Measurements from ENCODE around the gene PCDH1.

PCDH1 gene

DNA sequence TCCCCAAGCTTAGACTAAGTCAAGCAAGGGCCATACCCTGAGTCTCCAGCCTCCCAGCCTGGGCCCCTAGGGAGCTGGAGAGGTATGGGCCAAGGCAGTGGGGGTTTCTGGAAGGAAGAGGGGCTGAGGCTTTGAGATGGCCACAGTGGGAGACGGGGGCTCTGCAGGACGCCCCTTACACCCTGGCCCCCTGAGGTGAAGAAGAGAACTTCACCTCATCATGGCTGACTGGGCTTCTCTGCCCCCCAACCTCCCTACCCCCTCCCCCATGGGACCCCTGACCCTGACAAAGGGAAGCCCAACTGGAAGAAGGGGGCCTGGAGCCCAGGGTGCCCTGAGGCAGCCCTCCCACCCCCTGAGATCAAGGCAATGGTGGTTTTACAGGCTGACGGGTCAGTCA lies 25.8 kb downstream of the PCDH1 start:
- no peak for DNase-seq

DNA sequence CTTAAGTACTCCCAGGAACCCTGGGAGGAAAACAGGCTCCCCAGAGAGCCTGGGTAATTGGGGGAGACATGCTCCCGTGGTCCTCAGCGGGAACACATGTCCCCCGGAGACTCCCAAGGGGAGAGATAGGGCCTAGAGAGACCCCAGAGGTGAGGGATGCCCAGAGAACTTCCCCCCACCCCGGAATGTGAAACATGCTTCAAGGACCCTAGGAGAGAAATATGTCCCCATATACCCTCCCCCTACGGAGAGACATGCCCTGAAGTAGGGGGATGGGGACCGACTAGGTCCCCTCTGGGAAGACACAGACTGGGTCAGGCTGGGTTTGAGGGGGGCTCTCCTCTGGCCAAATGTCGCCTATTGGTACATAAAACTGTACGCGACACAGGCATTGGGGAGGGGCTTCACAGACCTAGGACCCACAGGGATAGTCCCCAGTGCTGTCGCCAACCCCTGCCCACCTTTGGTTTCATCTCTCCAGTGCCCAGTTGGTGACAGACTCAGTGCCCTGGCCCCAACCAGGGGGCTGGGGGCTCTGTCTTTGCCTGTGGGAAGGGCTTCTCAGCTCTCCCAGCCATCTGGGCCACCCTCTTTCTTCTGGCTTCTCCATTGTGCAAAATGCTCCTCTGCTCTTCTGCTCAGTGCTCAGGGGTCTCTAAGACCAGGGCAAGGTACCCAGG lies 26.9 kb downstream of the PCDH1 start:
- no peak for DNase-seq

DNA sequence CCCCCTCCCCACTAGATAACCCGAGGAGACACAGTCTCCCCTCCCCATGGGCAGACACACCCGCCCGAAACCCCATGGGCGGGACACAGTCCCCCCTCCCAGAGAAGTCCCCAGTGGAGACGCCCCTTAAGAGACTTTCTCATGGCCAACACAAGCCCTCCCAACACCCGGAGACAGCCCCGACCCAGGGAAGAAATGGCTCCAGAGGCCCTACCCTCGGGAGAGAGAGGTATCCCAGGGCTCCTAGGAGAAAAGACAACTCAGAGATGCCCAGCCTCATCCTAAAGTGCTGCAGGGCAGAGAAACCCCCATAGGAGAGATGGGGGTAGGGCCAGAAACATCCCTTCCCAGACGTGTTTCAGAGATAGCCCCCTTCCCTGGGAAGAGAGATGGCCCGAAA lies 27.4 kb downstream of the PCDH1 start:
- DNase-seq: no peak

DNA sequence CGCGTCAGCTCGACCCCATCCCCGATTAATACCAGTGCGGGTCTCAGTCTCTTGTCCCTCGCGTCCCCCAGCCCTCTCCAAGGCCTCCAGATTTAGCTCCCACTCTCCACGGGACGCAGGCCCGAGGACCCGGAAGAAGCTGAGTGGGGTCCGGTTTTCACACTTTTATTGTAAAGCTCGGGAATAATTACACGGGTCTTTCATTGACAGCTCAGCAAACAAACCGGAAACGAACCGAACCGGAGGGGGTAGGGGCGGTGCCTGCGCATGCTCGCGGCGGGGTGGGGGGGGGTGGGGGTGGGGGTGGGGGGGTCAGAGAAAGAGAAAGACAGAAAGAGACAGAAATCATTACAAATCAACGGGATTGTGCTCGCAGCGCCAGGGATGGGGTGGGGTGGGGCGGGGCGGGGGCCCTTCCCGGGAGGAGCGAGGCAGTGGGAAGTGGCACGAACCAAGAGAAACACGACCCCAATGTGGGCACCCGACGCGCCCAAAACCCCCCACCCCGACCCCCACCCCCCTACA lies 27.9 kb downstream of the PCDH1 start:
- DNase-seq: no peak

DNA sequence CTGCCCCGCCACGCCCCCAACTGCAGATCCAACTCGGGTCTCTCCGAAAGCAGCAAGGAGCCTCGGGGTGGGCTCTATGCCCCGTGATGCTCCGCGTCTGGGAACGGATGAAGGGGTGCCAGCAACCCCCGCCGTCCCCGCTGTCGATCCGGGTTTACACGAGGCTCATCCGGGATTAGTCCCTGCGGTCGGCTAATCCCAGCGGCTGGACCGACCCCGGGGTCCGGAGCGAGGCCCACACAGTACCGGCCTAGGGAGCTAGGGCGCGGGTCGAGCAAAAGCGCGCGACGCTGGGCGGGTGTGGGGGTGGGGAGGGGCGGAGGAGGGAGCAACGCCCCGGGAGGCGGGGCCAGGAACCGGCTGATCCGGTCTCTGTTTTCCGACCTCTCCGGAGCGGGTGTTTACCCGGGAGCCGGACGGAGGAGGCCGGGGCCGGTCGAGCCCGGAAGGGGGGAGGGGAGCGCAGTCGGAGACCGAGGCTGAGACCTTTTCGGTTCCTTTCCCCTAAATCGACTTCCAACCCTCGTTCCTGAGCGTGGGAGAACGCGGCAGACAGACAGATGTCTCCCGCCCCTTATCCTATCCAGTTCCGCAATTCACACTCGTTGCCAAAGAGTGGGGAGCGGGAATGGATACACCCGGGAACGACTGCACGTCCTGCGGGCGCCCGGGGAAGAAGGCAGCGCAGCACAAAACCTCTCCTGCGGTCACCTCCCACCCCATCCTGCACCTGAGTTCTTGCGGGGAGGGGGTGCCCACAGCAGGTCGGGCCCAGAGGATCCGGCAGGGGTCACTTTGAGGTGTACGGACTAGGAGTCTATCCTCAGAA lies 28.6 kb downstream of the PCDH1 start:
- peak; percentile 60 to 83 (median 62) for DNase-seq

DNA sequence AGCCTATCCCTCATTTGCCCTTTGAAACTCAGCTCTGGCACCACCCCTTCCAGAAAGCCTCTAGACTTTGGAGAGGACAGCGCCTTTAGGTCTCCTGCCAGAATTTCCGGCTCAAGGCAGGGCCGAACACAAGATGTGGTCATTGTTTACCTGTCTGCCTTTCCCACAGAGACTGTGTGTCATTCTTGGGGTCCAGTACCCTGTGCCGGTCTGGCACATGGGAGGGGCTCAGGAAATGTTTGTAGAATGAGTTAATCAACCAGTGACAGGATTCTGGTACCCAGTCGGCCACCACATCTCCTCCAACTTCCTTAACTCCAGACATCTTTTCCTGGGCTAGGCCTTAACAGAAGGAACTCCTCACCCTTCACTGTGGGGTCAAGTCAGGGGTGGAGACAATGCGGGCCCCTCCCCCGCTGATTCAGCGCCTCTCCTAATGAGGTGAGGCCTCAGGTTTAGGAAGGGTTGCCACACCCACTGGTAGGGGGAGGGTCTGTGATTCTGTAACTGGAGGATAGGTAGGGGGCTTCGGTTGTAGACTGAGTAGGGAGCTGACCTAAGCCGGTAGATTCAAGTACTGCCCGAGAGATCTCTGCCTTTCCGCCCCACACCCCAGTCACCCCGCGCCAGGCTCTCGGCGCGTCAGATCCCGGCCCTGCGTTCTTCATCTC lies 29.3 kb downstream of the PCDH1 start:
- peak in 2 of 3 donors; percentile 21 to 38 for DNase-seq

DNA sequence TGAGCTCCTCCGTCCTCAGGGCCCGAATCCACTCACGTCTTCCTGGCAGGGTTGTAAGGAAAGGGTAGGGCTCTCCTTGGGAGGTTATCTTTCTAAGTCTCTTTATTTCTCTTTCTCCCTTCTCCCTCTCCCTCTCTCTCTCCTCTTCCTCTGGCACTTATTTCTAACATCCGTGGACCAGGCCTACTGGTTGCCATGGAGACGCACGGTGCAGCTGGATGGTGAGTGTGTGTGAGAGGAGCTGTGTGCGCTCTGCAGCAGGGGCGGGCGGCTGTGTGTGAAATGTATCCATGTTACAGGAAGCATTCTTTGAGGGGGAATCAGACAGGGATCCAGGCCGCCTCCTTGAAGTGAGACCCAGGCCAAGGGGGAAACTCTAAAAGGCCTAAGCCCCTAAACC lies 32.2 kb downstream of the PCDH1 start:
- no peak for DNase-seq

DNA sequence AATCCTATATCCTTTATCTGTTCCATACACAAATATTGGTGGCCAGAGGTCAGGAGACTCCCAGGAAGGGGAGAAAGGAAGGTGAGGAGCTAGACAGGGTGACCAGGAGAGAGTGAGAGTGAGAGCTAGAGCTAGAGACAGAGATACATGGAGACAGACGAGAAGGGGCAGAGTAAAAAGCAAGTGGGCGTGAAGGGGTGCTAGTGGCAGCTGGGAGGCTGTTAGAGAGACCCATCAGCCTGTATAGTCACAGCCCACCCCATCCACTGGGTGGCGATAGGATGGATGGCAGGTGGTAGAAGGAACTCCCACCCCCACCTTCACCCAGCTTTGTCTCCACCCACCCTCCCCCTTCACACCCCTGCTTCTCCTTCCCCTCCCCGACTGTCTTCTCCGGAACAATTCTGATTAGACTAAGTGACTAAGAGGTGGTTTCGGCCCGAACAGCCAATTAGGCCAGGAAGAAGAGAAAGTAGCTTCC lies 32.8 kb downstream of the PCDH1 start:
- DNase-seq: peak; percentile 41 to 52 (median 51)

DNA sequence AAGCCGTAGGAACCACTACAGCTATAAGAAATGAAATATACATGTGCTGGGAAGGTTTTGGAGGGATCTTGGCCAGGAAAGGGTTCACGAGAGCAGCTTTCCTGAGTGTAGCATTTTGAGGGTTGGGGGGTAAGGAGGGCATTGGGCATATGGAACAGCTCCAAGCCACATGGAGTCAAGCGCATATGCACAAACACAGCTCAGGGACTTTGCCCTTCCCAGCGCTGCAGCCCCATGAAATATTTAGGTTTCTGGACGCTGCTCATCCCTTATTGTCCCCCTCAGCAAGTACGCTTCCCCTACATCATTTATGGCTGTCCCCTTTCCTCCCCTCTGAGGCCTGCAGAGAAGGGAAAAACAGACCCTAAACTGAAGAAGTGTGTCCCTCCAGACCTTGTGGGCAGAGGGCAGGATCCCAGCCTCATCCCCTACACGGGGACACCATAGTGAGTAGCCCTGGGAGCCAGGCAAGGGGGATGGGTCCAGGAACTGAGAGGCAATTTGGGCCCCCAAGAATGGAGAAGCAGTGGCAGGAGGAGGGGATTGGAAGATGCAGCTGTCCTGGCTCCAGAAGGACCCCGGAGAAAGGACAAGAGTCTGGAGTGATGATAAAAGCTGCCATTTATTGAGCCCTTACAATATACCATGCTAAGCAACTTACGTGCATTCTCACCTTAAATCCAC lies 33.7 kb downstream of the PCDH1 start:
- no peak for DNase-seq

DNA sequence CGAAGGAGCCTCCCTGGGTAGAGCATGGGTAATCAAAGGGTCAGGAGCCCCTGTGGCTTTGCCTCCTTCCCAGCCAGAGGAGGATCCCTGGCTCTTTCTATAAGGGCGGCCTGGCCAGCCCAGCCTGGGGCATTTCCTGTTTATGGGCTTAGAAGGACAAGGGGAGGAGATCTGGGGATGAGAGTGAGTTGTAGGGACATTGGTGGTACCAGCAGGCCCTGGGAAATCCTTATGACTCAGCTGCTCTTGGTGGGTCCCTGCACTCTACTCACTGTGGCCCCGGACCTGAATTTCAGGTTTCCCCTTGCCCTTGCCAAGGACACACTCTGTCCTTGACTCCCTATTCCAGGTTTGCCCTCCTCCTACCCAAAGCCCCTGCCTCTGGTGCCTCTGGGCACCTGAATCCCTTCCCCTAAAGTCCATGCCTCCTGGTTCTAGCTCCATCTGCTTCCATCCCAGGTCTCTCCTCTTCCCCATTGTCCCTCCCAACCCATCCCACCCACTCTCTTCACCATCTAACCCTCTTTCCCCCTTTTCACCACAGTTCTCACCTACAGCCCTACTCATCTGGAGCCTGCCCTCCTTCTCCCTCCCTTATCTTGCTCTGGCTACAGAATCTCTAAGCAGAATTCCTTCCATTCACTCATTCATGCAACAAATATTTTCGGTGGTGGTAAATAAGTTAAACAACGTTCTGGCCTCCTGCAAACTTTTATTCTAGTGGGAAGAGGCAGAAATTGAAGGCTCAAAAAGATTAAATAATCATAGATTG lies 34.9 kb downstream of the PCDH1 start:
- peak in 1 of 3 donors; percentile 30 for DNase-seq

DNA sequence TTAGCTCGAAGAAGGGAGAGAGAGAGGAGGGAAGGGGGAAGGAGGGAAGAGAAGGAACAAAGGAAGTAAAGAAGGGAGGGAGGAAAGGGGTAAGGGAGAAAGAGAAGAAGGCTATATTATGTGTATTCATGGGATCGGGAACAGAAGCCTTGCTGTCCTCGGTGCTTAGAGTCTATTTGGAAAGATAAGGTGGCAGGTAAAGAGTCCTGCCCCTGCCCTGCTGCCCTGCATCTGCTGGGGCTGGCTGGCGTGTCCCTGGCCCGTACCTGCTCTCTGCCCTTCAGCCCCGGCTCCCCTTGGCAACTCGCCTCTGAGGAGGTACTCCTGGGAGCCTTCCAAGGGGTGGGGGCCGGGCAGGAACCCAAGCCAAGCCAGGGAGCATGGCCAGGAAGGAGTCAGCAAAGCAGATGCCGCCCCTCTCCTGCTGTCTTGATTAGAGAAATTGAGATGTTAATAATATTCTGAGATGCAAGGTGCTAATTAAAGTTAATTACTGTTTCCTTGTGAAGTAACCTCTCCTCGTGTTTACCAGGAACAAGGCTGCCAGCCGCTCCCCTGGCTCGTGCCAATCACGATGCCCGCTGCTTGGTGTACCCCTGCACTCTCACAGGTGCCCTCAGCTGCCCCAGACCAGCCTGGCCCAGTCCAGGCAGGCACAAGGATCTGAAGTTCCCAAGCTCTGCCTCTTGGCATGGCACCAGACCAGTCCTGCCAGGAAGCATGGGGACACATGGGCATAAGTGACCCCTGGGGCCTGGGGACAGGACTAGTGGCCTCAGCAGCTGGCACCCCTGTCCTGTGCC lies 36.6 kb downstream of the PCDH1 start:
- no peak for DNase-seq

DNA sequence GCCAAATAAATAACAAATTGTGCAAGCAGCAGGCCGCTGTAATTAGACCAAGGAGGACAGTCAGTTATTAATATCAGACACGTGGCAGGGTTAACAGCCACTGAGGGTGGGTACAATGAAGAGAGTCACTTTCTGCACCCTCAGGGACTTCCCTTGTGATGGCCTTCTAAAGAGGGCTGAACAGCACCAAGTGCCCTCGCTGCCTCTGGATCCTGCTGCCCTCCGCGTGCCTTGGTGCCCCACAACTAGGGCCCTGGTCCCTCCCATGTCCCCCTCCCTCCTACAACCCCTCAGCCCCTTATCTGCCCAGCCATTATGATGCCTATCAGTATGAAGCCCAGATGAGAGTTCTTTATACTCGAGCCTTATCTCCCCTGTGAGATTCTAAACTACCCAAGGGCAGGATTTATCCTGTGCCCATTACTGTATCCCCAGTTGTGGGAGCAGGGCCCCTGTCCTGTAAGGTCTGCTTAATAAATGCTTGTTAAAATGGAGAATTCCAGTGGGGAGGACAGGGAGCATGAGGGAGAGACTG lies 37.3 kb downstream of the PCDH1 start:
- no peak for DNase-seq

DNA sequence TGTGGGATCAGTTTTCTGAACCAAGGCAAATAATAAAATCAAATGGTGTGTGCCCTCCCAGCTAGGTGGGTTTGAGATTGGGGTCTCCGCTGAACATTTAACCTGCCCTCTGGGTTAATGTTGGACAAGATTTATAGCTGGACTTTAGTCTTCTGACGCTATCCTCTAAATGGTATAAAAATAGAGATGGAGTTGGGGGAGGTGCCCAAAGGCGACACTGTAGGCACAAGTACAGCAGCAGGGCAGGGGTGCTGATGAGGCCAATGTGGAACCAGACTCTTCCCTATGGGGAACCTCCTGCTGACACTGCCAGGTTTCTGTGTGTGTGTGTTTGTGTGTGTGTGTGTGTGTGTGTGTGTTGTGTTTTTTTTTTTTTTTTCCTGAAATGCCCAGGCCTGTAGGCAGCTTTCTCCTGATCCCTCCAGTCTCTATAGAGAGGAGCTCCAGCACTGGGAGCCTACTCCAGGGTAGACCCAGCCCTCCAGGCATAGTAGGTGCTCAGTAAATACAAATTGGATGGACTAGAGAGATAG lies 37.9 kb downstream of the PCDH1 start:
- no peak for DNase-seq

DNA sequence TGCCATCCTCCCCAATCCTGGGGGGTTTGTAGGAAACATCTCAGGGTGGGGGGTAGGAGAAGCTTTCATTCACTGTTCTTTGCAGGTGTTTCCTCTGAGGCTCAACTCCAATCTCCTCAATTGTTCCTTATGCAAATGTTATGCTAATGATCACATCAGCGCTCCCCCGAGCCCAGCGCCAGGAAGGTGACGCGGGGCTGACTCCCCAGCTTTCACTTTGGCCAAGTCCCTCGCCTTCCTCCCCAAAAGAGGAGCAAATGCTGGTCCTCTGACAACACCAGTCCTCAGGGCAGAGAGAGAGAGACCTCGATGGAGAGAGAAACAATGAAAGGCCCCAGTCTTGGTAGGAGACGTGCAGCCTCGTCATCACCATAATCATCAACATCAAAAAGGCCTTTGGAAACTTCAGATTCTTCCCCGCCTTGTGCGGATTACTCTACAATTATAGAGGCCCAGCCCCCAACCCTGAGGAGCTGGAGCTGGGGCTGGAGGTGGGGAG lies 39.1 kb downstream of the PCDH1 start:
- DNase-seq: peak in 2 of 3 donors; percentile 25 to 41

DNA sequence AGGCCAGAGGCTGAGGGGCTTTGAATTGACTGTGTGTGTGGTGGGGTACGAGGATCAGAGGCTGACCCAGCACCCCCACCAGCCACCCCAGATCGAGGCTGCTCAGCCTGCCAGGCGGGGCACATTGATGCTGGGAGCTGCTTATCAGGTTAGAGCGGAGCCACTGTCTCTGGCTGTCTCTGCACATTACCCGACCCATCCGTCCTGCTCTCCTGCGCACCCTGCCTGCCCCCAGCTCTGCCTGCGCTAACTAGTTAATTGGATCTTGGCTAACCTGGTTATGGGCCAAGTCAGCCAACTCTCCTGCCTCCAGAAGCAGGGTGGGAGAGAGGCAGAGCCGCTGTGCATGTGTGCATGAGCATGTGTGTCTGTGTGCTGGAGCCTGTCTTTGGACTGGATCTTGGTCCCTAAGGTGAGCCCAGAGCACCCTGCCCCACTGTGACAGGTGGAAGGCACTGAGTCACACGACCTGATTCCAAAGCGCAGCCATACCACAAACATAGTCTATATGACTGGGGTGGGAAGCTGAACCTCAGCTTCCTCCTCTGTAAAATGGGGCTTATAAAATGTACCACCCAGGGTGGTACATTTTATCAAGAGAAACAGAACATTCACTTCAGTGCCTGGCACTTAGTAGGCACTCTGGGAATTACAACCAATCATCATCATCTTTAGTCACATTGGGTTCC lies 39.7 kb downstream of the PCDH1 start:
- no peak for DNase-seq

DNA sequence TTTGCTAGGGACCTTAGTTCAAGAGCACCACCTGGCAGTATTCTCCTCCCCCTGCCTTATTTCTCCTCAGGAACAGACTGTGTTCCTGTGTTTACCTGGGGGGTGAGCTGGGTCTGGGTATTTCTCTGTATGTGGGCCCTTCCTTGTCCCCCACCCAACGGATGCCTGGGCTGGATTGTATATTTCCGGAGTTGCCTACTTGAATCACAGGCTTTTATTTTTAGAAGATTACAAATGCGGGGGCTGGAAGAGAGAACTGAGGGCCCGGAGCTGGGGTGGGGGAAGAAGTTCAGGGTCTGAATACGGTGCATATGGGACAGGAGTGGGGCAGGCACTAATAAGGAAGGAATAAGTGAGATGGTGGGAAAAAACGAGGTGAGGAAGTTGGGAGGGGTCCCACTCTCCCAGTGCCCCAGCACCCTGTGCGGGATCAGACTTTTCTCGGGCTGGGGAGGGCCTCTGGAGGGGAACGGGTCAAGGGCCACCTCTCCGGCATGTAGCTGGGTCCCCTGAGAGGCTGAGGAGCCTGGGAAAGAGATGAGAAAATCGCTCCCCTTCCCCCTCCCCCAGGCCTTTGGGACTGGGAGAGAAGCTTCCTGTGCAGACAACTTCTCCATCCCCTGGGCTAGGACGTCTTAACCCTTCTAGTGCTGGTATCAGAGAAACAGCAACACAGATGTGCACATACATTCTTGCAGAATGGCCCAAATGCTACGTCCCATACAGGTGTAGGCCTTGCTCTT lies 42.1 kb downstream of the PCDH1 start:
- DNase-seq: peak; percentile 77 to 82 (median 79)

DNA sequence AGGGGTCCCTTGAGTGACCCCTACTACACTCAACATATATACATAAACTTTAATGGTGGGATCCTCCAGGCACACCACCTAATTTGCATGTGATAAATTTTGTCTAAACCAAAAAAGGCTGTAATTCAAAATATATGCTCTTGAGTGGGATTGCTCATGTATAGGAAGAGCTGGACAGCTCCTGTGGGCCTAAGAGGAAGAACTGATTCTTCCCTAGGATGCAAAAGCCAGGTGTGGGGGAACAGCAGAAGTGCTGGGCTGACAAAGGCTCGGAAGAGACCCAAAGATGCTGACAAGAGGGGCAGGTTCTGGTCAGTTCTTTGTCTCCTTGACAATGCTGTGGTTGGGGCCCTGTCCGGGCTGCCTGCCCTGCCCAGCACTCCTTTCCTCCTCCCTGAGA lies 43.9 kb downstream of the PCDH1 start:
- DNase-seq: no peak

DNA sequence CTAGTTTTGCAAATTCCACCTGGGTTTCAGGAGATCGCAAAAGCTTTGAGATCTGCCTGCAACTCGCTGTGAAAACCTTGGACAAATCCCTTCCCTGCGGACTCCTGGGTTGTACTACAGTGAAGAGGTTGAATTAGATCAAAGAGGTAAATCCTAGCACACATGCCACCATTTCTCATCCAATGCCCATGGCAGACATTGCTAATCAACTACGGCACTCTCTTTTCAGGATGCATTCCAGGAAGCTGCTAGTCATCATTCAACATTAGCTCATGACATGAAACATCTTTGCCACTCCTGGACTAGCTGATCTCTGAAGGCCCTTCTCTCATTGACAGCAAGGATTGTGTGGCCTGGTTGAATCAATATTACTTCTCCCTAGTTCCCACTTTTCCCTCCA lies 46.1 kb downstream of the PCDH1 start:
- DNase-seq: no peak

DNA sequence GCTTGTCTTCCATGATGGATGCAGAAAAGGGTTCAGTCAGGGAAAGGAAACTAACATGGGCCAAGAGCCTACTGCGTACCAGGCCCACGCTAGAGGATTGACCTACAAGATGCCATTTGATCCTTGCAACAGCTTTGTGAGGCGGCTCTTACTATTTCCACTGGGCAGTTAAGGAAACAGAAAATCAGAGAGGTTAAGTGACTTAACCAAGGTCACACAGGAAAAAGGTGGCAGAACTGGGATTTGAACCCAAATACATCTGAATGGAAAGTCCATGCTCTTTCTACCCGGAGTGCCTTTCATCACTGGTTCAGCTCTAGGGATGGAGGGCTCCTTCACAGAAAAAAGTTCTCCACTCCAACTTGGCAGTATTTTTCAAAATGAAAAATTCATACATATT lies 50.0 kb downstream of the PCDH1 start:
- no peak for DNase-seq

Measured in suppressor macrophage treated with lipopolysaccharide for 1 hour (primary cell).